CD4-positive, CD25-positive, alpha-beta regulatory T cell (primary cell): Measurements from ENCODE around the gene BUD23. TPM values are rescaled to one million over a fixed set of nuclear protein-coding genes. Genes with fewer than 3 reads are reported as not detected.
"Not testable (repeated sequence)": the region's sequence is repeated elsewhere in the genome, so short reads cannot be mapped to it uniquely, and the experiment has no call there.

Experiments used
- ATAC-seq, 2 donors: fragments of 150-1000 bp; cut with Tn5 transposase; one replicate each; pipeline ENCODE4 v1.10.0; 2021; ENCODE audit warnings: low read depth in 2 of 2, moderate number of reproducible peaks in 2 of 2, moderate library complexity in 1 of 2
- DNase-seq, 3 donors: peaks; one replicate each; pipeline versions ENCODE4 v3.0.0 to v3.0.0-alpha.2; 2012 to 2022; ENCODE audit warnings: mixed read lengths in 1 of 3
- H3K27ac ChIP-seq: one replicate; pipeline ENCODE4 v1.7.0; 2013; ENCODE audit warnings: mild to moderate bottlenecking, low read length; ENCODE audit not compliant: insufficient read depth, poor library complexity, severe bottlenecking
- H3K27me3 ChIP-seq: one replicate; pipeline ENCODE4 v1.7.0; 2013; ENCODE audit warnings: low read length; ENCODE audit not compliant: control insufficient read depth, insufficient read depth
- H3K36me3 ChIP-seq: one replicate; pipeline ENCODE4 v1.7.0; 2013; ENCODE audit warnings: mild to moderate bottlenecking, low read length, moderate library complexity; ENCODE audit not compliant: control insufficient read depth, insufficient read depth
- H3K4me1 ChIP-seq: 2 replicates; pipeline ENCODE4 v1.7.0; 2013; ENCODE audit warnings: mild to moderate bottlenecking, low read length; ENCODE audit not compliant: insufficient read depth, control insufficient read depth, poor library complexity, severe bottlenecking
- H3K4me3 ChIP-seq: one replicate; pipeline ENCODE4 v1.7.0; 2013; ENCODE audit warnings: low read depth, mild to moderate bottlenecking, low read length, moderate library complexity
- H3K9me3 ChIP-seq, 2 experiments: 1 replicate in 1 of 2; 2 replicates in 1 of 2; pipeline ENCODE4 v1.7.0; 2013; ENCODE audit warnings: low read length in 2 of 2, mild to moderate bottlenecking in 1 of 2, moderate library complexity in 1 of 2; ENCODE audit not compliant: control insufficient read depth in 2 of 2
- H3K27ac Mint-ChIP-seq, 3 donors: one replicate each; pipeline ENCODE4 v1.8.0; 2020 to 2022; ENCODE audit warnings: mild to moderate bottlenecking in 3 of 3, mixed read lengths in 3 of 3, moderate library complexity in 2 of 3
- H3K27me3 Mint-ChIP-seq: one replicate; pipeline ENCODE4 v1.8.0; 2022; ENCODE audit warnings: mild to moderate bottlenecking, mixed read lengths
- H3K36me3 Mint-ChIP-seq: one replicate; pipeline ENCODE4 v1.8.0; 2020; ENCODE audit warnings: mixed read lengths
- H3K4me1 Mint-ChIP-seq, 4 donors: one replicate each; pipeline ENCODE4 v1.8.0; 2020 to 2022; ENCODE audit warnings: mixed read lengths in 4 of 4, mild to moderate bottlenecking in 1 of 4
- H3K4me3 Mint-ChIP-seq, 4 donors: one replicate each; pipeline ENCODE4 v1.8.0; 2020 to 2022; ENCODE audit warnings: mild to moderate bottlenecking in 4 of 4, mixed read lengths in 4 of 4, moderate library complexity in 3 of 4
- H3K9me3 Mint-ChIP-seq, 7 donors: one replicate each; pipeline ENCODE4 v1.8.0; 2020 to 2022; ENCODE audit warnings: mixed read lengths in 7 of 7, mild to moderate bottlenecking in 3 of 7, moderate library complexity in 2 of 7
- polyA plus RNA-seq, 4 donors: library from polyadenylated mRNA; unstranded; fragments of 300-500 nt; fragmentation: Illumina TruSeq; gene quantifications; one replicate each; pipeline ENCODE4 v1.2.3, GENCODE V29; 2021
- total RNA-seq: library from RNA; stranded (reverse); gene quantifications from one replicate; pipeline ENCODE4 v1.2.3, GENCODE V29; 2022

The BUD23 gene
- total and polyA plus RNA-seq, 5 donors from 2014 or later: 96.3 to 127 (median 119) TPM

DNA sequence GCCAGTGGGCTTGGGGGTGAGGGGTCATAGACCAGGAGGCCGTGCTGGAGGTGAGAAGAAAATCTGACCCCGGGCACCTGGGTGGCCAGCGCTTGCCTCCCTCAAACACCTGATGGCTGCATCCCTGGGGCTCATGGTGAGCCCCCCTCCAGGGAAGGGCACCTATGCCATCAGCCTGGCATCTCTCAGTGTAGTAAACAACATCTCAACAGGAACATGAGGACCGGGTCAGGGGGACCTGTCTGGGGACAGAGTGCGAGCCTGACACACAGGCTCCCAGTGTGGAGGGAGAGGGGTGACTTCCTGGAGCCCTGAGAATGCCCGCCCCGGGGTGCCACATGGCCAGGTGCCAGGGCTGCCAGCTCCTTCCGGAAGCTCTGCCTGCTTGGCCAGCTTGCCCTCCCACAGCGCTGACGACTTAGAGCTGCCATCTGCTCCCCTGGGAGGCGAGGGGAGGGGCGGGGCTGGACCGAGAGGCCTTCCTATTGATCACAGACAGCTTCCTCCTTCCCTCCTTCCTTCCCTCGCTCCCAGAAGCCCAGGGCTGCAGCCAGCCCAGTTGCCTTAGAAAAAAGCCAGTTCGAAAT, 23.7 kb downstream of the BUD23 start:
- Histone ChIP-seq H3K27me3 (no peaks in the 10 kb centered on the region), H3K9me3 (no peaks in the 10 kb centered on the region), H3K36me3 (peaks cover 3% of the 10 kb centered on the region), H3K4me1 (peaks cover 10% of the 10 kb centered on the region), H3K27ac (no peak overlapping the region), H3K4me3 (no peak overlapping the region)
- H3K4me3 Mint-ChIP-seq: no peak overlapping the region
- H3K9me3 Mint-ChIP-seq: peaks cover 0 to 2% (median 0%) of the 10 kb centered on the region in 7 donors
- H3K27ac Mint-ChIP-seq: peak overlapping the region in 1 of 3 donors; percentile 67
- peak in 1 of 2 donors; percentile 47 for ATAC-seq
- peaks cover under 1% of the 10 kb centered on the region for H3K36me3 Mint-ChIP-seq
- peaks cover 0 to 20% (median 0%) of the 10 kb centered on the region in 4 donors for H3K4me1 Mint-ChIP-seq
- H3K27me3 Mint-ChIP-seq: no peaks in the 10 kb centered on the region
- DNase-seq: peak in 2 of 3 donors; percentile 26 to 70

DNA sequence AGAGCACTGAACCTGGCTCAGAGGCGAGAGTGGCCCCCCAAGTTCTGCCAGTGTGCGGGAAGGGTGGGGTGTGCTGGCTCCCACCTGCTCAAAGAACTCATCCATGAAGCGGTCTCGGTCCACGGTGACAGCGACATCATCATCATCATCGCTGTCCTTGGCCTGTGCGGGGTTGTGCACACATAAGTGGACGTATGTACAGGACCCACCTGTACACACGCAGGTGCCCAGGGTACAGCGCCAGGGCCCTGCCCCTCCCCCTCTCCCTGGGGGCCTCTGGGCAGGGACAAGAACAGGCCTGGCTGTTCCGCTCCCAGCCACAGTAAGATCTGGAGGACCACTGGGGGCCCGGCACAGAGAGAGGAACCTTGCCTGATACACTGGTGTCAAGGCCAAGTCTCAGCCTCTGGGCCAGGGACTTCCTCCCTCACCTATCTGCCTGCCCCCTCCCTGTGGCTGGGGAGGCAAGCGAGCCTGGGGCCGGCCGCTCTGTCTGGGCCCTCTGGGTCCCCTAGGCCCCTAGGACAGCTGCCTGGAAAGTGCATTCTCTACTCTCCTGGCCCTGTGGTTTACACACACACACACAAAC, 25.7 kb downstream of the BUD23 start:
- Histone ChIP-seq H3K9me3 (no peaks in the 10 kb centered on the region), H3K4me1 (peaks cover 10% of the 10 kb centered on the region), H3K4me3 (no peak overlapping the region), H3K27me3 (no peaks in the 10 kb centered on the region), H3K36me3 (peaks cover 3% of the 10 kb centered on the region), H3K27ac (no peak overlapping the region)
- peaks cover 0 to 17% (median 3%) of the 10 kb centered on the region in 4 donors for H3K4me1 Mint-ChIP-seq
- no peak overlapping the region for H3K27ac Mint-ChIP-seq
- H3K36me3 Mint-ChIP-seq: no peaks in the 10 kb centered on the region
- ATAC-seq (no peak), DNase-seq (no peak)
- no peaks in the 10 kb centered on the region for H3K27me3 Mint-ChIP-seq
- H3K9me3 Mint-ChIP-seq: peaks cover 0 to 2% (median 0%) of the 10 kb centered on the region in 7 donors
- no peak overlapping the region for H3K4me3 Mint-ChIP-seq

DNA sequence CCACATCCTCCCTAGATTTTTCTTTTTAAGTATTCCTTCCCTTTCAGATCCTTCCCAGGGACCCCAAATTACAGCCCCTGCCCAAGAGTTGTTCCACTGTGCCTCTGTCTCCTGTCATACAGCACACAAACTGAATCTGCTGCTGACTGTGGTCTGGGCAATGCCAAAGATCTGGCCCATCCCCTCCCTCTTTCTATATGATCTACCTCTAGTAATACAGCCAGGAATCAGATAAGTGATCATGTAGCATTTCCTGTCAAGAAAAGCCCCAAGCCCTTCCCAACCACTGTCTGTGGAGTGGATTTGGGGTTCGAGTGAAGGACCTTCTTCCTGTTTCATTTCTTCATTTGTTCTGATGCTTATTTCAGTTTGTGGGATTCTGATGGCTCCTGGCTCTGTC, 29.4 kb downstream of the BUD23 start:
- no peaks in the 10 kb centered on the region for H3K9me3 ChIP-seq
- no peak for DNase-seq
- Mint-ChIP-seq H3K27me3 (peaks cover 2% of the 10 kb centered on the region), H3K36me3 (no peaks in the 10 kb centered on the region), H3K27ac (peak overlapping the region; percentile 42 to 57 (median 45)), H3K9me3 (peaks cover 0 to 2% (median 0%) of the 10 kb centered on the region in 7 donors), H3K4me1 (peaks cover 0 to 22% (median 9%) of the 10 kb centered on the region in 4 donors), H3K4me3 (no peak overlapping the region)
- H3K4me1 ChIP-seq: peaks cover 6% of the 10 kb centered on the region
- no peak for ATAC-seq
- no peak overlapping the region for H3K27ac ChIP-seq
- H3K4me3 ChIP-seq: no peak overlapping the region
- H3K36me3 ChIP-seq: no peaks in the 10 kb centered on the region
- no peaks in the 10 kb centered on the region for H3K27me3 ChIP-seq

DNA sequence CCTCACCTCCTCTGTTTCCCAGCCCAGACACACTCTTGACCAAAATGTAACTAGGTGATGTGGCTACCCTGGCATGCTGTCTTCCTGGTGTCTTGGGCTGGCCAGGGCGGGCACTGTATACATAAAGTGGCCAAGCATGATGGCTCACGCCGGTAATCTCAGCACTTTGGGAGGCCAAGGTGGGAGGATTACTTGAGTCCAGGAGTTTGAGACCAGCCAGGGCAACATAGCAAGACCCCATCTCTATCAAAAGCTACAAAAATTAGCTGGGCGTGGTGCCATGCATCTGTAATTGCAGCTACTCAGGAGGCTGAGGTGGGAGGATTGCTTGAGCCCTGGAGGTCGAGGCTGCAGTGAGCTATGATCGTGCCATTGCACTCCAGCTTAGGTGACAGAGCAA, 29.9 kb downstream of the BUD23 start:
- DNase-seq: not testable (repeated sequence)

DNA sequence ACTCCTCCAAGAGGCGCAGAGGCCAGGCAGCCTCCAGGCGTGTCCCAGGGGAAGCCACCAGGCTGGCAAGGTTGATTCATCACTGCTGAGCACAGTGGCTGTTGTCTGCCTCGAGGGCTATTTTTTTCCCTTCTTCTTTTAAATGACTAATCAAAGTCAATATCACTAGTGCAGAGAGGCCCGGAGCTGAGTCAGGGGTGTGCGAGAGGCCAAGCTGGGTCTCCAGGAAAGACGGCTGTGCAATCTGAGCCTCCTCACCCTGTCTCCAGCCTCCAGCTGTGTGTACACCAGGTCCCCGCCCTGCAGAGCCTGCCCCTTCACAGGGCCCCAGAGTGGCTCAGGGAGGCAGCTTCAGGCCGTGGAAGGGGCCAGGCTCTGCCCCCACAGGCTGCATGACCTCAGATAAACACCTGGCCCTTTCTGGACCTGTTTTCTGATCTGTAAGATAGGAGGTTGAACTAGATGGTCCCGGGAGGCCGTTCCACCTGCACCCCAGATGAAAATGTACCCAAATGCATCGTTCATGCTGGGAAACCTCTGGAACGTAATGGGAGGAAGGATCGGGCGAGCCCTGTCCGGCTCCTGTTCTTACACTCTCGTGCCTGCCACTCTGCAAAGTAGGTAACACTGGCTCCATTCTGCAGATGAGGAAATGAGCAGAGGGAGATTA, 32.4 kb downstream of the BUD23 start:
- DNase-seq (peak in 1 of 3 donors; percentile 41), ATAC-seq (no peak)

More for the DNA sequence above, 29.9 kb downstream of the BUD23 start:
- H3K9me3 ChIP-seq, H3K4me3 Mint-ChIP-seq, H3K27ac ChIP-seq, H3K9me3 Mint-ChIP-seq, H3K36me3 ChIP-seq, H3K4me3 ChIP-seq, ATAC-seq, H3K27me3 Mint-ChIP-seq, H3K27me3 ChIP-seq, H3K36me3 Mint-ChIP-seq: not testable (repeated sequence)
- peak overlapping the region in 2 of 3 donors; percentile 45 to 57 for H3K27ac Mint-ChIP-seq
- peaks cover 0 to 27% (median 13%) of the 10 kb centered on the region in 4 donors for H3K4me1 Mint-ChIP-seq
- H3K4me1 ChIP-seq: peaks cover 11% of the 10 kb centered on the region

DNA sequence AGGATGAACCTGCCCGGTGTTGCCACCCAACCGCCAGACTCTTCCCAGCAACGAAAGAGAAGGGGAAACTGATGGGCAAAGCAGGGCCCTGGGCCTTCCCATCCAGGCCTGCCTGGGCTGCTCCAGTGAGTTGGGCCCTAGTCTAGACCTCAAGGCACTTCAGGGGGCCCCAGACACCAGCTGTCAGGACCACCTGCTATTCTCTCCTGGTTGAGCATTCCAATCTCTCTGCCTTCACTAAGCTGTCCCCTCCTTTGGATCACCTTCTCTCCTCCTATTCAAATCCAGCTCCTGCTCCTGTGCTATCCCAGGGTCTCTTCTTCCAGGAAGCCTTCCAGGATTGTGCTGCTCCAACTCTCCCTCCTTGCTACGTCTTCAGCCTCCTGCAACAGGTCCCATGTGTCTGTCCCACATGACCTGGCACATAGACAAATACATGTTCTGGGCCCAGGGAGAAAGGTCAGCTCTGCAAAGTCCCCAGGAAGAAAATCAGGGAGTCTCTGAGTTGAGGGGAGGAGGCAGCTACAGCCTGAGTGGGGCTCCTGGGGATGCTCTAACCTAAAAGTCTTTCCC, 33.0 kb downstream of the BUD23 start:
- no peak overlapping the region for H3K4me3 ChIP-seq
- peaks cover 0 to 2% (median 0%) of the 10 kb centered on the region in 7 donors for H3K9me3 Mint-ChIP-seq
- DNase-seq (no peak), ATAC-seq (no peak)
- H3K9me3 ChIP-seq: no peaks in the 10 kb centered on the region
- H3K27ac ChIP-seq: no peak overlapping the region
- H3K4me1 Mint-ChIP-seq: peaks cover 0 to 37% (median 20%) of the 10 kb centered on the region in 4 donors
- peaks cover 16% of the 10 kb centered on the region for H3K27me3 Mint-ChIP-seq
- H3K36me3 Mint-ChIP-seq: no peaks in the 10 kb centered on the region
- peak overlapping the region in 2 of 4 donors; percentile 41 to 74 for H3K4me3 Mint-ChIP-seq
- peak overlapping the region in 1 of 3 donors; percentile 46 for H3K27ac Mint-ChIP-seq
- peaks cover 27% of the 10 kb centered on the region for H3K4me1 ChIP-seq
- H3K27me3 ChIP-seq: no peaks in the 10 kb centered on the region
- H3K36me3 ChIP-seq: no peaks in the 10 kb centered on the region

More for the DNA sequence above, 32.4 kb downstream of the BUD23 start:
- peaks cover 0 to 2% (median 0%) of the 10 kb centered on the region in 7 donors for H3K9me3 Mint-ChIP-seq
- Histone ChIP-seq H3K4me1 (peaks cover 27% of the 10 kb centered on the region), H3K4me3 (no peak overlapping the region), H3K9me3 (no peaks in the 10 kb centered on the region), H3K27me3 (no peaks in the 10 kb centered on the region), H3K36me3 (no peaks in the 10 kb centered on the region), H3K27ac (no peak overlapping the region)
- H3K4me3 Mint-ChIP-seq: peak overlapping the region in 2 of 4 donors; percentile 21 to 41
- H3K4me1 Mint-ChIP-seq: peaks cover 0 to 37% (median 20%) of the 10 kb centered on the region in 4 donors
- peaks cover 13% of the 10 kb centered on the region for H3K27me3 Mint-ChIP-seq
- no peaks in the 10 kb centered on the region for H3K36me3 Mint-ChIP-seq
- no peak overlapping the region for H3K27ac Mint-ChIP-seq

DNA sequence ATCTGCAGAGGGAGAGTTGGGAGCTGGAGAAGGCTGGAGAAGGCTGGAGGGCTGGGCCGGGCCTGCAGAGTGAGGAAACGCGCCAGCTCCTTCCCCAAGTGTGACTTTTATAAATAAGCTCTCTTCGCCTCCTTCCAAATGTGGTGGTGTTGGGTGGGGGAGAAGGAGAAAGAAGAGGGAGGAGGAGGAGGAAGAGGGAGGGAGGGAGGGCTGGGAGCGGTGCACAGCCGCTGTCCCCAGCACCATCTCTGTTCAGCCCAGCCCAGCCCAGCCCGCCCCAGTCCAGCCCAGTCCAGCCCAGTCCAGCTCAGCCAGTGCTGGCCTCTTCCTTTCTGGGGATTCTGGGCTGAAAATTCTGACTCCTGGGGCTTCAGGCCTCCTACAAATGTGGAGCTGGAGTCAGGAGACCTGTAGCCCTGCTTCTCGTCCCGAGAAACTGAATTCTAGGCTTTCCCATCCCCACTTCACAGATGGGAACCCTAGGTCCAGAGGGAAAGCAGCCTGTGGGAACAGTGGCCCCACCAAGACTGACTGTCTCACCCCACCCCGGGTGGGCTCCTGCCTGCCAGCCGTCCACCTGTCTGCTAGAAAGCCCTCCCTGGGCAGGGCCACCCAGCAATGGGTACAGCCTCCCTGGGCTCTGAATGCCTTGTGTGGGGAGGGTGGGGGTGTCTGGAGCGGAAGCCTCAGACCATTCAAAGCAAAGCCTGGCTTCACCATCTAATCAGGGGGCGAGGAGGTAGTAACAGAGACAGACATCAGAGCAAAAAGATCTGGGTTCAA, 33.8 kb downstream of the BUD23 start:
- H3K9me3 ChIP-seq: no peaks in the 10 kb centered on the region
- no peak for ATAC-seq
- Mint-ChIP-seq H3K27me3 (peaks cover 16% of the 10 kb centered on the region), H3K4me3 (peak overlapping the region; percentile 87 to 96 (median 89)), H3K9me3 (no peaks in the 10 kb centered on the region), H3K36me3 (no peaks in the 10 kb centered on the region), H3K4me1 (peaks cover 0 to 37% (median 20%) of the 10 kb centered on the region in 4 donors), H3K27ac (peak overlapping the region in 1 of 3 donors; percentile 73)
- no peak for DNase-seq
- peak overlapping the region; percentile 44 for H3K4me3 ChIP-seq
- no peaks in the 10 kb centered on the region for H3K36me3 ChIP-seq
- H3K27ac ChIP-seq: no peak overlapping the region
- H3K27me3 ChIP-seq: no peaks in the 10 kb centered on the region
- H3K4me1 ChIP-seq: peaks cover 27% of the 10 kb centered on the region
